A549 (cell line): Measurements from ENCODE around the gene ZNF48.

ENCODE experiments used
- CEBPB ChIP-seq, 2 experiments: fragments of >200 bp in 1 of 2; sonication (Bioruptor Twin) in 1 of 2; formaldehyde crosslinking in 1 of 2; IDR thresholded peaks; 2 replicates each; pipeline ENCODE4 v1.6.1; 2012 to 2016
- EHMT2 ChIP-seq: fragments of 200-600 bp; sonication (generic); IDR thresholded peaks from 2 replicates; pipeline ENCODE4 v1.6.1; 2016; ENCODE audit warnings: antibody characterized with exemption, low read depth, mild to moderate bottlenecking, moderate library complexity
- HOXA7 ChIP-seq: fragments of 250-450 bp; sonication (Bioruptor Pico); IDR thresholded peaks from 2 replicates; pipeline ENCODE4 v1.5.0; 2020; ENCODE audit warnings: mild to moderate bottlenecking, moderate library complexity
- PHF8 ChIP-seq: fragments of 200-600 bp; sonication (generic); IDR thresholded peaks from 2 replicates; pipeline ENCODE4 v1.6.1; 2016; ENCODE audit warnings: low read depth, mild to moderate bottlenecking, antibody characterized with exemption, moderate library complexity, borderline replicate concordance
- POLR2AphosphoS2 ChIP-seq: conservative IDR thresholded peaks from 2 replicates; pipeline ENCODE4 v1.6.1; 2012; ENCODE audit warnings: low read length, improper control_type of control experiment, inconsistent platforms
- RAD21 ChIP-seq, 2 experiments: fragments of >200 bp in 1 of 2; sonication (Bioruptor Twin) in 1 of 2; formaldehyde crosslinking in 1 of 2; IDR thresholded peaks in 1 of 2; conservative IDR thresholded peaks in 1 of 2; 2 replicates in 1 of 2; 3 replicates in 1 of 2; pipeline ENCODE4 v1.6.1; 2012 to 2018; ENCODE audit warnings: inconsistent platforms in 1 of 2
- RFX5 ChIP-seq: fragments of 450-650 bp; IDR thresholded peaks from 2 replicates; pipeline ENCODE4 v1.7.1; 2014; ENCODE audit warnings: antibody characterized with exemption, mild to moderate bottlenecking, moderate library complexity
- SREBF2 ChIP-seq: fragments of 450-650 bp; IDR thresholded peaks from 2 replicates; pipeline ENCODE4 v1.6.1; 2014; ENCODE audit warnings: mild to moderate bottlenecking, moderate library complexity

GRCh38 chr16:30399435-30400186, 4.4 kb downstream of the ZNF48 start:
- TF ChIP-seq SREBF2 (no peak), POLR2AphosphoS2 (no peak), CEBPB (IDR thresholded peaks at IDR 0.05) (no peak), EHMT2 (no peak), RFX5 (no peak), HOXA7 (CRISPR knock-in tag) (no peak), RAD21 (conservative IDR thresholded peaks at IDR 0.05 in 1 of 2, IDR thresholded peaks at IDR 0.05 in 1 of 2) (no peak), PHF8 (no peak)
